Myocyte (in vitro differentiated cells): ENCODE measurements around the gene MAP4K3. TPM values are rescaled to one million over a fixed set of nuclear protein-coding genes. Genes with fewer than 3 reads are reported as not detected.

ENCODE experiments used
- DNase-seq: peaks from one replicate; pipeline ENCODE4 v3.0.0-alpha.2; 2012; ENCODE audit warnings: low read depth
- total RNA-seq: library from RNA; depleted of rRNA; stranded (reverse); fragments of >200 nt; gene quantifications from 2 replicates; pipeline ENCODE4 v1.2.3, GENCODE V29; 2014

The MAP4K3 gene
- total RNA-seq, 1 donor from 2014 or later, result 37.5 TPM

GRCh38 chr2:39202639-39203369 is 234.3 kb downstream of the MAP4K3 start:
- peak; percentile 7 for DNase-seq

Other genes with a start within 250 kb of the MAP4K3 start
- 1.6 and 3.5 TPM in 2 replicates for gene CDKL4, start 193.3 kb downstream of the MAP4K3 start, total RNA-seq
- gene TMEM178A, start 228.6 kb upstream of the MAP4K3 start, total RNA-seq, result 2.0 and 5.3 TPM in 2 replicates